HG03097 (cell line): Measurements from ENCODE around the gene ST14.

Source experiments
- ATAC-seq: cut with Tn5 transposase; IDR thresholded peaks from one replicate; pipeline ENCODE4 v1.9.1; 2021; ENCODE audit not compliant: unreplicated experiment, low FRiP score

The ST14 gene

GRCh38 chr11:130159657-130160497, at the start of gene ST14:
TSS of gene ST14 (plus strand) at chr11:130159782. CDS start at chr11:130159980, 198 bp downstream.
- ATAC-seq = no peak

GRCh38 chr11:130110339-130111108, 49.1 kb upstream of the ST14 start:
- ATAC-seq = no peak

- ATAC-seq = no peak
Observed at GRCh38 chr11:130112071-130112830, 47.3 kb upstream of the ST14 start.

GRCh38 chr11:130114281-130114680, 45.3 kb upstream of the ST14 start:
- no peak for ATAC-seq

- no peak for ATAC-seq
Observed at GRCh38 chr11:130114726-130115125, 44.9 kb upstream of the ST14 start.

- no peak for ATAC-seq
Observed at GRCh38 chr11:130115218-130115617, 44.4 kb upstream of the ST14 start.

- ATAC-seq = peak; percentile 47
Observed at GRCh38 chr11:130118165-130118564, 41.4 kb upstream of the ST14 start.

- peak; percentile 70 for ATAC-seq
Observed at GRCh38 chr11:130118636-130119387, 40.8 kb upstream of the ST14 start.

- no peak for ATAC-seq
Observed at GRCh38 chr11:130120045-130120444, 39.5 kb upstream of the ST14 start.

GRCh38 chr11:130121445-130121978, 38.1 kb upstream of the ST14 start:
- no peak for ATAC-seq

- no peak for ATAC-seq
Observed at GRCh38 chr11:130122141-130122575, 37.4 kb upstream of the ST14 start.

- ATAC-seq = no peak
Observed at GRCh38 chr11:130123414-130124040, 36.1 kb upstream of the ST14 start.

GRCh38 chr11:130124096-130124495, 35.5 kb upstream of the ST14 start:
- no peak for ATAC-seq

GRCh38 chr11:130125638-130126037, 33.9 kb upstream of the ST14 start:
- no peak for ATAC-seq

GRCh38 chr11:130126516-130126915, 33.1 kb upstream of the ST14 start:
- ATAC-seq = no peak

GRCh38 chr11:130127509-130127908, 32.1 kb upstream of the ST14 start:
- no peak for ATAC-seq

GRCh38 chr11:130128626-130129025, 31.0 kb upstream of the ST14 start:
- no peak for ATAC-seq

GRCh38 chr11:130129922-130130321, 29.7 kb upstream of the ST14 start:
- ATAC-seq = no peak
